Activated CD4-positive, CD25-positive, alpha-beta regulatory T cell treated with anti-CD3 and anti-CD28 coated beads, Interleukin-2, amount 50 U/mL, for 72 hours (primary cell): ENCODE results near the gene CBX1.
"Not testable (repeated sequence)": the region's sequence is repeated elsewhere in the genome, so short reads cannot be mapped to it uniquely, and the experiment has no call there.

Source experiments
- DNase-seq: peaks from one replicate; pipeline ENCODE4 v3.0.0; 2021

The CBX1 gene

GRCh38 chr17:48123111-48123510 lies 21.8 kb upstream of the CBX1 start:
- no peak for DNase-seq

GRCh38 chr17:48122665-48123045 lies 21.4 kb upstream of the CBX1 start:
- DNase-seq, result no peak

GRCh38 chr17:48121923-48122664 lies 20.8 kb upstream of the CBX1 start:
- DNase-seq, result no peak

- DNase-seq, result no peak
Observed at GRCh38 chr17:48113201-48113676, 12.0 kb upstream of the CBX1 start.

- no peak for DNase-seq
Observed at GRCh38 chr17:48111937-48112241, 10.6 kb upstream of the CBX1 start.

- DNase-seq, result no peak
Observed at GRCh38 chr17:48110761-48111160, 9.5 kb upstream of the CBX1 start.

- peak; percentile 93 for DNase-seq
Observed at GRCh38 chr17:48107137-48108055, 6.1 kb upstream of the CBX1 start, which contains the start of gene SNX11. SNX11 (plus strand) TSS chr17:48107766; CDS start chr17:48112044, 4,278 bp downstream.

- no peak for DNase-seq
Observed at GRCh38 chr17:48106802-48107136, 5.5 kb upstream of the CBX1 start.

GRCh38 chr17:48104440-48104839 lies 3.2 kb upstream of the CBX1 start:
- DNase-seq, result no peak

GRCh38 chr17:48102798-48103715 lies 1.8 kb upstream of the CBX1 start:
- no peak for DNase-seq

- DNase-seq, result no peak
Observed at GRCh38 chr17:48102043-48102750, 919 bp upstream of the CBX1 start.

- no peak for DNase-seq
Observed at GRCh38 chr17:48100591-48101011, 677 bp downstream of the CBX1 start.

GRCh38 chr17:48100160-48100559 lies 1.1 kb downstream of the CBX1 start:
- no peak for DNase-seq

- DNase-seq, result no peak
Observed at GRCh38 chr17:48095611-48096010, 5.7 kb downstream of the CBX1 start.

- DNase-seq, result no peak
Observed at GRCh38 chr17:48093341-48094045, 7.8 kb downstream of the CBX1 start.

GRCh38 chr17:48084932-48085331 lies 16.3 kb downstream of the CBX1 start:
- no peak for DNase-seq

- DNase-seq, result no peak
Observed at GRCh38 chr17:48081858-48082257, 19.4 kb downstream of the CBX1 start.

- not testable (repeated sequence) for DNase-seq
Observed at GRCh38 chr17:48077152-48077551, 24.1 kb downstream of the CBX1 start.

- DNase-seq, result peak; percentile 64
Observed at GRCh38 chr17:48074322-48075081, 26.8 kb downstream of the CBX1 start.

GRCh38 chr17:48073566-48074094 lies 27.6 kb downstream of the CBX1 start:
- DNase-seq, result not testable (repeated sequence)

- not testable (repeated sequence) for DNase-seq
Observed at GRCh38 chr17:48072811-48073210, 28.5 kb downstream of the CBX1 start.
